Mesothelial cell of epicardium (in vitro differentiated cells): ENCODE results near the gene RBBP6. TPM values are rescaled to one million over a fixed set of nuclear protein-coding genes. Genes with fewer than 3 reads are reported as not detected.

Source experiments
- DNase-seq, 2 experiments: peaks; one replicate each; pipeline ENCODE4 v3.0.0; 2021; ENCODE audit warnings: low spot score in 2 of 2; ENCODE audit not compliant: unreplicated experiment in 2 of 2
- H3K27ac Mint-ChIP-seq: 2 replicates; pipeline ENCODE4 v1.8.0; 2021; ENCODE audit warnings: mixed read lengths
- H3K27me3 Mint-ChIP-seq: 2 replicates; pipeline ENCODE4 v1.8.0; 2021; ENCODE audit warnings: low read depth, mixed read lengths
- H3K36me3 Mint-ChIP-seq: 2 replicates; pipeline ENCODE4 v1.8.0; 2021; ENCODE audit warnings: mixed read lengths
- H3K4me1 Mint-ChIP-seq: 2 replicates; pipeline ENCODE4 v1.8.0; 2021; ENCODE audit warnings: mixed read lengths
- H3K4me3 Mint-ChIP-seq: 2 replicates; pipeline ENCODE4 v1.8.0; 2021; ENCODE audit warnings: mild to moderate bottlenecking, moderate library complexity, mixed read lengths
- H3K9me3 Mint-ChIP-seq: 2 replicates; pipeline ENCODE4 v1.8.0; 2021; ENCODE audit warnings: mixed read lengths
- CTCF ChIP-seq: fragments of 200-600 bp; sonication (generic); IDR thresholded peaks from one replicate; pipeline ENCODE4 v1.5.0; 2021; ENCODE audit warnings: antibody characterized with exemption; ENCODE audit not compliant: unreplicated experiment
- total RNA-seq: library from RNA; stranded (reverse); gene quantifications from 3 replicates; pipeline ENCODE4 v1.2.1, GENCODE V29; 2021

Gene RBBP6
- total RNA-seq, 1 donor from 2014 or later: 101 TPM

- peak; percentile 20 for TF ChIP-seq CTCF
- no peak overlapping the region for H3K4me3 Mint-ChIP-seq
- DNase-seq: peak in 1 of 2 experiments; percentile 43
- no peaks in the 10 kb centered on the region for H3K36me3 Mint-ChIP-seq
- peaks cover 34% of the 10 kb centered on the region for H3K27me3 Mint-ChIP-seq
- no peak overlapping the region for H3K27ac Mint-ChIP-seq
- peaks cover 4% of the 10 kb centered on the region for H3K4me1 Mint-ChIP-seq
- no peaks in the 10 kb centered on the region for H3K9me3 Mint-ChIP-seq
These were observed 40.1 kb upstream of the RBBP6 start for GRCh38 chr16:24499193-24499814.

DNA sequence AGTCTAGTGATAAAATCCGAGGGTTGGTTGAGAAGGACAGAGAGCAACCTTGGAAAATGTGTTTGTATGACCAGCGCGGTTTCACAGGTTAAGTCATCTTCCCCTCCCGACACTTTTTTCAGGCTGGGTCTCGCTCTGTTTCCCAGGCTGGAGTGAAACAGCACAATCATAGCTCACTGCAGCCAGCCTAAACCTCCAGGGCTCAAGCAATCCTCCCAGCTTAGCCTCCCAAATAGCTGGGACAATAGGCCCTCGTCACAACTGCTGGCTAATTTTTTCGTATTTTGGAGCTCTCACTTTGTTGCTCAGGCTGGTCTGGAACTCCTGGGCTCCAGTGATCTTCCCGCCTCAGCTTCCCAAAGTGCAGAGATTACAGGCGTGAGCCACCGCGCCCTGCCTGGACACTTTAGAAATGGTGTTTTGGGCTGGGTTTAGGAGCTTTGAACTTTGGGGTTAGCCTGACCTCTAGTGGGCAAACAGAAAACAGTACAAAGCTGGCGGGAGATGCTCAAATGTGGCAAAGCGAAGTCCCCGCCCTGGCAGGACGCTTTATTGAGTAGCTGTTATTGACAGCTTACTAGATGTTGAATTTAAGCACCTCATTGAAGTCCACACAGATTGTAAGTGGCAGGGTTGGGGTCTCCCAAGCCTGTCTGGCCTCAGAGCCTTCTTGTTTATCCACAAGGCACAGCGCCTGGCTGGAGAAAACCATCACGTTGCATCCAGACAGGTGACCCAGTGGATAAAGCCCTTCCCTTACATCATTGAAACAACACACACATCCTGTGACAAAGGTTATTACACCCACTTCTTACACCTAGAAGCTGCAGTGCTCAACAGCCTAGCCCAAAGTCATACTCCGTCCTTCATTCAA lies 34.7 kb upstream of the RBBP6 start:
- DNase-seq: peak; percentile 24 to 56
- no peaks in the 10 kb centered on the region for H3K9me3 Mint-ChIP-seq
- no peaks in the 10 kb centered on the region for H3K36me3 Mint-ChIP-seq
- H3K27ac Mint-ChIP-seq: no peak overlapping the region
- peaks cover 45% of the 10 kb centered on the region for H3K27me3 Mint-ChIP-seq
- TF ChIP-seq CTCF: peak; percentile 78
- no peak overlapping the region for H3K4me3 Mint-ChIP-seq
- H3K4me1 Mint-ChIP-seq: no peaks in the 10 kb centered on the region

DNA sequence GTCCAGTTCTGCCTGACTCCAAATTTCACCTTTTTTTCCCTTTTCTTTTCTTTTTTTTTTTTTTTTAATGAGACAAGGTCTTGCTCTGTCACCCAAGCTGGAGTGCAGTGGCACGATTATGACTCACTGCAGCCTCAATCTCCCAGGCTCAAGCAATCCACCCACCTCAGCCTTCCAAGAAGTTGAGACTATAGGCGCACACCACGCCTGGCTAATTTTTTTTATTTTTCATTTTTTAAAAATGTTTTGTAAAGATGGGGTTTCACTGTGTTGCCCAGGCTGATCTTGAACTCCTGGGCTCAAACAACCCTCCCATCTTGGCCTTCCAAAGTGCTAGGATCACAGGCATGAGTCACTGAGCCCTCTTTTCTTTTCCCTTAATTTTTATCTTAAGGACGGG lies 33.4 kb upstream of the RBBP6 start:
- Mint-ChIP-seq H3K36me3 (no peaks in the 10 kb centered on the region), H3K27ac (no peak overlapping the region), H3K27me3 (peaks cover 37% of the 10 kb centered on the region), H3K4me3 (no peak overlapping the region), H3K4me1 (no peaks in the 10 kb centered on the region), H3K9me3 (no peaks in the 10 kb centered on the region)
- no peak for DNase-seq
- TF ChIP-seq CTCF: no peak

- no peak overlapping the region for H3K27ac Mint-ChIP-seq
- peaks cover 29% of the 10 kb centered on the region for H3K27me3 Mint-ChIP-seq
- H3K36me3 Mint-ChIP-seq: no peaks in the 10 kb centered on the region
- no peak for TF ChIP-seq CTCF
- DNase-seq: no peak
- H3K4me1 Mint-ChIP-seq: no peaks in the 10 kb centered on the region
- no peaks in the 10 kb centered on the region for H3K9me3 Mint-ChIP-seq
- no peak overlapping the region for H3K4me3 Mint-ChIP-seq
These were observed 31.3 kb upstream of the RBBP6 start for GRCh38 chr16:24507959-24508480.

- no peak for DNase-seq
- Mint-ChIP-seq H3K9me3 (no peaks in the 10 kb centered on the region), H3K4me1 (no peaks in the 10 kb centered on the region), H3K27ac (no peak overlapping the region), H3K36me3 (no peaks in the 10 kb centered on the region), H3K4me3 (no peak overlapping the region), H3K27me3 (peaks cover 23% of the 10 kb centered on the region)
- no peak for TF ChIP-seq CTCF
These were observed 30.8 kb upstream of the RBBP6 start for GRCh38 chr16:24508614-24509013.
